Epithelial cell of esophagus (primary cell): ENCODE data around the gene ANKRD40CL.

Source experiments
- DNase-seq: peaks from one replicate; pipeline ENCODE4 v3.0.0; 2010; ENCODE audit warnings: low read depth
- H3K4me3 ChIP-seq: 2 replicates; pipeline ENCODE4 v1.5.1; 2011; ENCODE audit warnings: mild to moderate bottlenecking, low read length, control low read depth
- CTCF ChIP-seq: IDR thresholded peaks from 2 replicates; pipeline ENCODE4 v1.5.1; 2011; ENCODE audit warnings: low read depth, mild to moderate bottlenecking, low read length, control low read depth, inconsistent platforms; ENCODE audit not compliant: insufficient read depth; ENCODE audit errors: missing control alignments

Gene ANKRD40CL

GRCh38 chr17:50790618-50791017 lies 23.3 kb upstream of the ANKRD40CL start:
- TF ChIP-seq CTCF: no peak
- no peak for DNase-seq
- H3K4me3 ChIP-seq: no peak overlapping the region

- no peak overlapping the region for H3K4me3 ChIP-seq
- DNase-seq: peak; percentile 86
- no peak for TF ChIP-seq CTCF
These were observed 19.8 kb upstream of the ANKRD40CL start for GRCh38 chr17:50787106-50787505.

- no peak overlapping the region for H3K4me3 ChIP-seq
- no peak for TF ChIP-seq CTCF
- DNase-seq: peak; percentile 85
These were observed 18.7 kb upstream of the ANKRD40CL start for GRCh38 chr17:50785946-50786570.

- DNase-seq: peak; percentile 48
- TF ChIP-seq CTCF: no peak
- no peak overlapping the region for H3K4me3 ChIP-seq
These were observed 17.8 kb upstream of the ANKRD40CL start for GRCh38 chr17:50785126-50785525.

- TF ChIP-seq CTCF: no peak
- DNase-seq: no peak
- no peak overlapping the region for H3K4me3 ChIP-seq
These were observed 16.6 kb upstream of the ANKRD40CL start for GRCh38 chr17:50783905-50784304.

- no peak overlapping the region for H3K4me3 ChIP-seq
- peak; percentile 89 for DNase-seq
- TF ChIP-seq CTCF: peak; percentile 93
These were observed 15.9 kb upstream of the ANKRD40CL start for GRCh38 chr17:50783193-50783660.

- DNase-seq: no peak
- TF ChIP-seq CTCF: no peak
These were observed 13.8 kb upstream of the ANKRD40CL start for GRCh38 chr17:50781167-50781566.

More at GRCh38 chr17:50781167-50781566, 13.8 kb upstream of the ANKRD40CL start:
- no peak overlapping the region for H3K4me3 ChIP-seq
